ENCODE data around the gene CCT4. TPM values are rescaled to one million over a fixed set of nuclear protein-coding genes. Genes with fewer than 3 reads are reported as not detected.

Gene CCT4
- total RNA-seq, 1 donor from 2014 or later = 182 TPM

Other genes starting within 250 kb of the CCT4 start
- gene FAM161A, start 34.6 kb downstream of the CCT4 start, total RNA-seq = 0.69 and 3.3 TPM in 2 replicates
- gene COMMD1, start 17.0 kb upstream of the CCT4 start, total RNA-seq = 35.9 and 43.7 TPM in 2 replicates